Tibial nerve (tissue), 4 donors: ENCODE results near the gene FGFR1OP2. TPM values are rescaled to one million over a fixed set of nuclear protein-coding genes. Genes with fewer than 3 reads are reported as not detected.

Source experiments
- DNase-seq, 2 donors: peaks; one replicate each; pipeline ENCODE4 v3.0.0-alpha.2; 2019; ENCODE audit warnings: low spot score in 2 of 2
- H3K27ac ChIP-seq, 4 donors: fragments of 200-600 bp; sonication (generic) in 3 of 4; one replicate each; pipeline ENCODE4 v1.5.1; 2017 to 2019; ENCODE audit warnings: mild to moderate bottlenecking in 1 of 4
- H3K27me3 ChIP-seq, 2 donors: fragments of 200-600 bp; sonication (generic) in 1 of 2; one replicate each; pipeline versions ENCODE4 v1.5.1 to v1.6.0; 2017 to 2019
- H3K36me3 ChIP-seq, 3 donors: fragments of 200-600 bp; sonication (generic); one replicate each; pipeline ENCODE4 v1.5.1; 2018 to 2019
- H3K4me1 ChIP-seq, 4 donors: fragments of 200-600 bp; sonication (generic) in 3 of 4; one replicate each; pipeline ENCODE4 v1.5.1; 2017 to 2019
- H3K4me3 ChIP-seq, 4 donors: fragments of 200-600 bp; sonication (generic) in 3 of 4; one replicate each; pipeline ENCODE4 v1.5.1; 2017 to 2019; ENCODE audit warnings: mild to moderate bottlenecking in 1 of 4, moderate library complexity in 1 of 4
- H3K9me3 ChIP-seq, 4 donors: fragments of 200-600 bp; sonication (generic) in 3 of 4; one replicate each; pipeline ENCODE4 v1.5.1; 2017 to 2019
- EP300 ChIP-seq, 2 donors: sonication (generic); formaldehyde crosslinking; IDR thresholded peaks; one replicate each; pipeline ENCODE4 v1.6.1; 2017; ENCODE audit warnings: antibody characterized with exemption in 2 of 2, mild to moderate bottlenecking in 1 of 2
- POLR2A ChIP-seq, 2 donors: fragments of 450-650 bp; IDR thresholded peaks; one replicate each; pipeline ENCODE4 v1.6.1; 2017; ENCODE audit warnings: antibody characterized with exemption in 2 of 2, mild to moderate bottlenecking in 2 of 2, moderate library complexity in 2 of 2
- WGBS, 2 donors: methylation state at CpG; one replicate each; pipeline ENCODE4 v1.1.5; 2018; 5-methylcytosine and 5-hydroxymethylcytosine counted together
- total RNA-seq, 4 donors: library from RNA; depleted of rRNA; stranded (reverse); fragments of >200 nt; gene quantifications; one replicate each; pipeline ENCODE4 v1.1.0, GENCODE V29; 2016
- TF ChIP-seq, protein P1 (sequence below), 5 experiments: fragments of 200-600 bp in 3 of 5; fragments of 450-650 bp in 2 of 5; sonication (generic) in 3 of 5; IDR thresholded peaks; one replicate each; pipeline ENCODE4 v1.5.1; 2016 to 2019; ENCODE audit warnings: antibody characterized with exemption in 5 of 5, mild to moderate bottlenecking in 3 of 5, moderate library complexity in 2 of 5

FGFR1OP2 gene
- total RNA-seq, 4 donors from 2014 or later = 106 to 142 (median 129) TPM

GRCh38 chr12:27003421-27004381 is 65.4 kb downstream of the FGFR1OP2 start:
- TF ChIP-seq, protein P1, sequence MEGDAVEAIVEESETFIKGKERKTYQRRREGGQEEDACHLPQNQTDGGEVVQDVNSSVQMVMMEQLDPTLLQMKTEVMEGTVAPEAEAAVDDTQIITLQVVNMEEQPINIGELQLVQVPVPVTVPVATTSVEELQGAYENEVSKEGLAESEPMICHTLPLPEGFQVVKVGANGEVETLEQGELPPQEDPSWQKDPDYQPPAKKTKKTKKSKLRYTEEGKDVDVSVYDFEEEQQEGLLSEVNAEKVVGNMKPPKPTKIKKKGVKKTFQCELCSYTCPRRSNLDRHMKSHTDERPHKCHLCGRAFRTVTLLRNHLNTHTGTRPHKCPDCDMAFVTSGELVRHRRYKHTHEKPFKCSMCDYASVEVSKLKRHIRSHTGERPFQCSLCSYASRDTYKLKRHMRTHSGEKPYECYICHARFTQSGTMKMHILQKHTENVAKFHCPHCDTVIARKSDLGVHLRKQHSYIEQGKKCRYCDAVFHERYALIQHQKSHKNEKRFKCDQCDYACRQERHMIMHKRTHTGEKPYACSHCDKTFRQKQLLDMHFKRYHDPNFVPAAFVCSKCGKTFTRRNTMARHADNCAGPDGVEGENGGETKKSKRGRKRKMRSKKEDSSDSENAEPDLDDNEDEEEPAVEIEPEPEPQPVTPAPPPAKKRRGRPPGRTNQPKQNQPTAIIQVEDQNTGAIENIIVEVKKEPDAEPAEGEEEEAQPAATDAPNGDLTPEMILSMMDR (IDR thresholded peaks at IDR 0.05) = no peak
- TF ChIP-seq POLR2A (IDR thresholded peaks at IDR 0.05) = no peak
- no peak for TF ChIP-seq EP300 (IDR thresholded peaks at IDR 0.05)
- peaks cover 0 to 46% (median 0%) of the 10 kb centered on the region in 4 donors for H3K4me1 ChIP-seq
- H3K27me3 ChIP-seq = no peaks in the 10 kb centered on the region
- peaks cover 0 to 14% (median 0%) of the 10 kb centered on the region in 3 donors for H3K36me3 ChIP-seq
- H3K9me3 ChIP-seq = no peaks in the 10 kb centered on the region
- DNase-seq = no peak
- 77 to 79% methylated on average over 6 of the region's 6 CpGs for WGBS, 2 donors
- H3K4me3 ChIP-seq = no peak overlapping the region
- H3K27ac ChIP-seq = no peak overlapping the region

DNA sequence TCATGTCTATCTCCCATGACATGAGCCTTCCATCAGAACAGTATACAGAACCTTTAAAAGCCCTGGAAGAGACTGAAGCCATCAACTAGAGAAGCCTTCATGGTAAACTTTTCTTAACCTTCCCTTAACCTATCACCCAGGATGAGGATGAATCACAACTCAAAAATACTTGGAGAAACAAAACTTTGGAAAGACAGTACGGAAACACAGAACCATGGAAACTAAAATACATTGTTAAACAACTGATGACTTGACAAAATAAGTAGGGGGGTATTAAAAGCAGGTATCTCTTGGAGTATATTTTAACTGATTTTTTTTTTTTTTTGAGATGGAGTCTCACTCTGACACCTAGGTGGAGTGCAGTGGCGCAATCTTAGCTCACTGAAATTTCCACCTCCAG is 67.2 kb downstream of the FGFR1OP2 start:
- Histone ChIP-seq H3K4me3 (no peak overlapping the region), H3K27me3 (no peaks in the 10 kb centered on the region), H3K36me3 (peaks cover 0 to 3% (median 0%) of the 10 kb centered on the region in 3 donors), H3K4me1 (peaks cover 0 to 56% (median 4%) of the 10 kb centered on the region in 4 donors), H3K9me3 (no peaks in the 10 kb centered on the region), H3K27ac (no peak overlapping the region)
- no peak for TF ChIP-seq EP300 (IDR thresholded peaks at IDR 0.05)
- no peak for TF ChIP-seq POLR2A (IDR thresholded peaks at IDR 0.05)
- TF ChIP-seq, protein P1 (IDR thresholded peaks at IDR 0.05) = no peak
- 80 to 85% methylated on average over 2 of the region's 2 CpGs for WGBS, 2 donors
- no peak for DNase-seq

GRCh38 chr12:27006797-27007467 is 68.7 kb downstream of the FGFR1OP2 start:
- H3K9me3 ChIP-seq = no peaks in the 10 kb centered on the region
- H3K36me3 ChIP-seq = no peaks in the 10 kb centered on the region
- no peak for DNase-seq
- H3K27me3 ChIP-seq = no peaks in the 10 kb centered on the region
- H3K4me3 ChIP-seq = no peak overlapping the region
- 85 to 86% methylated on average over 2 of the region's 2 CpGs for whole genome bisulfite sequencing, 2 donors
- H3K4me1 ChIP-seq = peaks cover 0 to 65% (median 6%) of the 10 kb centered on the region in 4 donors
- TF ChIP-seq, protein P1 (IDR thresholded peaks at IDR 0.05) = no peak
- TF ChIP-seq EP300 (IDR thresholded peaks at IDR 0.05) = no peak
- no peak overlapping the region for H3K27ac ChIP-seq

- Histone ChIP-seq H3K27me3 (no peaks in the 10 kb centered on the region), H3K9me3 (no peaks in the 10 kb centered on the region), H3K4me1 (peaks cover 2 to 77% (median 14%) of the 10 kb centered on the region in 4 donors), H3K36me3 (no peaks in the 10 kb centered on the region), H3K27ac (no peak overlapping the region), H3K4me3 (no peak overlapping the region)
- no peak for DNase-seq
- 88 to 90% methylated on average over 5 of the region's 5 CpGs for WGBS, 2 donors
- TF ChIP-seq POLR2A (IDR thresholded peaks at IDR 0.05) (no peak), EP300 (IDR thresholded peaks at IDR 0.05) (no peak)
- TF ChIP-seq, protein P1 (IDR thresholded peaks at IDR 0.05) = no peak
These were observed 69.8 kb downstream of the FGFR1OP2 start for GRCh38 chr12:27008081-27008480.

DNA sequence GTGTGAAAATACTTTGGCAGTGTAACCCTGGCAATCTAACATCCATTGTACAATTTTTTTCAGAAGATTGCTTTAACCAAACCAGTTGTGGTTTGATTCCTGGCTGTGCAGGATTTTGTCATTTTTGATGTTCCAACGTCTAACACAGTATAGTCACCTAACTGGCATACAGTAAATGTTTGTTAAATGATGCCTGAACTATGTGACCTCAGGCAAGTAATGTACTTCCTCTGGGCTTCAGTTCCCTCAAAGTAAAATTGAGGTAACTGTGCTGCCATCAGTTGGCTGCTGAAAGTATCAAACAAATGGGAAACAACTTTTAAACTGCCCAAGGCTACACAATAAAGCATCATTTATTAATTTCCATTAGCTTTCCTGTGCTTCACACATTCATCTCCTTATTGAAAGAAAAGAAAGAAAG is 71.6 kb downstream of the FGFR1OP2 start:
- Histone ChIP-seq H3K4me3 (no peak overlapping the region), H3K27ac (peak overlapping the region in 1 of 4 donors; percentile 20), H3K4me1 (peaks cover 4 to 72% (median 19%) of the 10 kb centered on the region in 4 donors), H3K36me3 (no peaks in the 10 kb centered on the region), H3K9me3 (no peaks in the 10 kb centered on the region), H3K27me3 (no peaks in the 10 kb centered on the region)
- DNase-seq = no peak
- TF ChIP-seq, protein P1 (IDR thresholded peaks at IDR 0.05) = no peak
- TF ChIP-seq EP300 (IDR thresholded peaks at IDR 0.05) = no peak
- 26% methylated on average over 1 of the region's 1 CpG for WGBS, 2 donors
